Activated CD8-positive, alpha-beta memory T cell treated with anti-CD3 and anti-CD28 coated beads for 24 hours (primary cell): Measurements from ENCODE around the gene METTL1.
"Not testable (repeated sequence)": the region's sequence is repeated elsewhere in the genome, so short reads cannot be mapped to it uniquely, and the experiment has no call there.

Experiments used
- DNase-seq: peaks from one replicate; pipeline ENCODE4 v3.0.0-alpha.2; 2020

Gene METTL1

DNA sequence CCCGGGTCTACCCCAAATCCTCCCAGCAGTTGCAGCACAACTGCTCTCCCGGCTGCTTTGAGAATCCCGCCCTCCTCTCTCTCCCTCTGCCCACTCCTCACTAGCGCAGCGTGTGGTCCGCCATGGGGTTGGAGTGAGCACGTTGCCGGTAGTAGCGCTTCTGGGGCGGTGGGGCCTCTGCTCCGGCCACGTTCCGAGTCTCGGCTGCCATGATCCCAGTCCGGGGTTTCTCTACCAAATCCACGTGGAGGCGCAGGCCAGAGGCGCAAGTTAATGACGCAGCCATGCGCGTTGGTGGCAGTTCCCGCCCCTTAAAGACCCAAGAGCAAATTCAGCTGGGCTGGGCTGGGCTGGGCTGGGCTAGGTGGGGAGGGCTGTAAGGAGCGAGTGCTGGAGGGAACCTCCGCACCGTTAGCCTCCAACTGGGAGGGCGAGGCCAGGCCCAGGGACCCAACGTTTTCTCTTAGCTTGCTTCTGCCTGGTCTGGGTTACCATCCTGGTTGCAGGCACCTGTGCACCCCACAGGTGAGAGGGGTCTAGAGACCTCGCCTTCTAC, at the start of gene METTL1:
METTL1 (minus strand) TSS at position 233 of the 556 bp plus-strand sequence; CDS start at position 211, 22 bp downstream.
- peak; percentile 98 for DNase-seq

DNA sequence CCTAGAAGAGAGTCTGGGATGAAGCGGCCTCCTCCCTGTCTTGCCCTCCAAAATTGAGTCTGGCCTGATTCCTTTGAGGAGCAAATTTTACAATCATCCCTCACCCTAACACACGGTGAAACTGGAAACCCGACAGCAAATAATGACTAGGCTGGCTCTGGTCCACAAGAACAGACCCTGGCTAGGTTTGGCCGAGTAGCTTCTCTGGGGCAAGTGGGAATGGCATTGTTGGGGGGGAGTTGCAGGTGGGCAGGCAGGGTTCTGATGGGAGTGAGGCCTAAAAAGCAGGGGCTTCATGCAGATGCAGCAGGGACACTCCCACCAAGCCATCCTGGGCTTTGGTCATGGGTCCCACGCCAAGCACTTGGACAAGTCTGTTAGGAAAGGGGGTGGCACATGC, 49.1 kb upstream of the METTL1 start:
- DNase-seq, result not testable (repeated sequence)

DNA sequence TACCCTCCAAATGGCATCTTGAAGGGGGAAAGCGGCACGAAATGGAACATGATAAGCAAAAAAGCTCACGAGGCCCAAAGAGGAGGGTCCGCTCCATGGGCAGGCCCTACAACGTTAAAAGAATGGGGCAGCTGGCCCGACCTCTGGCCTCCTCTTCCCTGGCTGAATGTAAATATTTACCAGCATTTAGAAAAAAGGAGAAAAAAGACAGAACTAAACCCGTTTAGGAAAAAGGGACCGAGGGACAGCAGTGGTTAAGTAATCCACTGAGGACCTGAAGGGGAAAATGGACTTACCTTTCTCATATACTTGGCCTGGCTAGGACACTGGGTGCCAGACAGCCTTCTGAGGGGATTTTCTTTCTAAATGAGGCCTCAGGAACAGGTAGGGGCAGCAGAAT, 48.2 kb upstream of the METTL1 start:
- DNase-seq, result not testable (repeated sequence)

DNA sequence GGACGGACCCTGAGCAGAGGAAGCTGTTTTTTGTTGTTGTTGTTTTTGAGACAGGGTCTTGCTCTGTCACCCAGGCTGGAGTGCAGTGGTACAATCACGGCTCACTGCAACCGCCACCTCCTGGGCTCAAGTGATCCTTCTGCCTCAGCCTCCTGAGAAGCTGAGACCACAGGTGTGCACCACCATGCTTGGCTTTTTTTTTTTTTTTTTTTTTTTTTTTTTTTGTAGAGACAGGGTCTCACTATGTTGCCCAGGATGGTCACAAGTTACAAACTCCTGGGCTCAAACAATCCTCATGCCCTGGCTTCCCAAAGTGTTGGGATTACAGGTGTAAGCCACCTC, 46.1 kb upstream of the METTL1 start:
- not testable (repeated sequence) for DNase-seq

DNA sequence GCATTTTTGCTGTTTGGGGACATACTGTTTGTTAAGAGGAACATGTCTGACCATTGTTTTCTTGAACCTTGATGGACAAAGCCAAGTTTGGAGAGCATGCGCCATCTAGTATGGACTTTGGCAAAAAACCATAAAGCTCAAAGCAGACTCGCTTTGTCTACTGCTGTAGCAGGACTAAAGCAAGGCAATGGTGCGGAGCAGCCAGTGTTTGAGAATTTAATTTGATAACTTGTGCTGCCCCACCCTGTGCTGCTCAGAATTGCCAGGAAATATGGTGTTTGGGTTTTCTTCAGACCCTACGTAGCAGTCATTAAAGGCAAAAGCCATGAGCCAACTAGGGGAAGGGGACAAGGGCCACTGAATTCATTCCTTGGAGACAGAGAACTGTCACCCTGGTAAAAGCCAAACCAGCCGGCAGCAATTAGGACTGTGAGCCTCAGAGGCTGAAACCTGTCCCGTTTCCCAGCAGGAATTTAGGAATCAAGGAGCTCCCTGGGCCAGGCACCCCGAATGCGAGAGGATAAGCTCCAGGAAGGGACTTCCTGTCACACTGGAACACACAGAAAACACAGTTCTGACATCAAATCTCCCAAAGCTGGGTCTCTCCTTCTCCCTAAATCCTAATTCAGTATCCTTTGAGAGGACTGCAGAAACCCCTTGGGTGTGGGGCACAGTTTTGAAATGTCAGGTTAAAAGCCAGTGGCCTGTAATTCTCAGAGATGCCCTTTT, 45.5 kb upstream of the METTL1 start:
- DNase-seq, result no peak

DNA sequence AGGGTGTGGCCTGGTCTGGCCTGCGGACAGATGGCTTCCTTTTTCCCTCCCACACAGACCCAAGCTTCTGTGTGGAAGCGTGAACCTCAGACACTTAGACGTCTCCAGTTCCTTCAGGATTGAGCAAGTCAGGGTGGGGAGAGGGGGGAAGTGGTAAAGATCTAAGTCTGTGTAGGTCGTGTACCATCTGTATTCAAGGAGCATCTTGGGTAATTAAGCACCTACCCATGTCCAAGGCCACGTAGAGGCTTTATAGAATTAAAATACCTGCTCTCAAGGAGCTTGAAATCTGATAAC, 44.9 kb upstream of the METTL1 start:
- no peak for DNase-seq

DNA sequence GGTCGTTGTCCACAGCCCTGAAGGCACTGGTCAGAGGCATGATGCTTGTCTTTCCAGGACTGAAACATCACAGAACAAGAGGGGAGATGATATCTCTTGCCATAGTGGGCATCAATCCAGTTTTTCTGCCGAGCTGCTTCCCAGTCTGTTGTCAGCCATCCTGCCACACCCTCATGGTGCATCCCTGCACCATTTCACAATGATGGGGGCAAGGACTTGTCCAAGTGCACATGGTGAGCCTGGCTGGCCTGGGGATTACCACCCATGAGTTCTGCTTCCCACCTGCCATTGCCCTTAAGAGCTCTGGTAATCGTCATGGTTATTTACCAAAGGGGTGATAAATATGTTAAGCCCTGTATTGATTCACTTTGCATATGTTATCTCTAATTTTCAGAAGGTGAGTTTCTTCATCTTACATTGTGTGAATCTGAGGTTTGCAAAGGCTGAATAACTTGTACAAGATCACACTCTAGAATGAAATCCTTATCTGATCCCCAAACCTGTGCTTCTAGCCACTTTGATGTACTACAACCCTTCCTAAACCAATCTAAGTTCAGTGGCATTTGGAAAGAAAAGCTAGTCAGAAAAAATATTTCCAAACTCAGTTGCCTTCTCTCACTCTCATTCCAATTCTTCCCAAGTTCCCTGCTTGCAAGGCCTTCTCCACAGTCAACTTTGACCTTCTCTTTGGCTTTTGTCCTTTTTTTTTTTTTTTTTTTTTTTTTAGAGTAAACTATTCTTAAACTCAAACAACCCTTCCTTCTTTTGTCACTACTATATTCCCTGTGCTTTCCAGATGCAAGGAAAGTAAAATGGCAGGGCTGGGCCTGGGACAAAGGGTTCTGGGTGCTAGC, 44.3 kb upstream of the METTL1 start:
- DNase-seq, result no peak

DNA sequence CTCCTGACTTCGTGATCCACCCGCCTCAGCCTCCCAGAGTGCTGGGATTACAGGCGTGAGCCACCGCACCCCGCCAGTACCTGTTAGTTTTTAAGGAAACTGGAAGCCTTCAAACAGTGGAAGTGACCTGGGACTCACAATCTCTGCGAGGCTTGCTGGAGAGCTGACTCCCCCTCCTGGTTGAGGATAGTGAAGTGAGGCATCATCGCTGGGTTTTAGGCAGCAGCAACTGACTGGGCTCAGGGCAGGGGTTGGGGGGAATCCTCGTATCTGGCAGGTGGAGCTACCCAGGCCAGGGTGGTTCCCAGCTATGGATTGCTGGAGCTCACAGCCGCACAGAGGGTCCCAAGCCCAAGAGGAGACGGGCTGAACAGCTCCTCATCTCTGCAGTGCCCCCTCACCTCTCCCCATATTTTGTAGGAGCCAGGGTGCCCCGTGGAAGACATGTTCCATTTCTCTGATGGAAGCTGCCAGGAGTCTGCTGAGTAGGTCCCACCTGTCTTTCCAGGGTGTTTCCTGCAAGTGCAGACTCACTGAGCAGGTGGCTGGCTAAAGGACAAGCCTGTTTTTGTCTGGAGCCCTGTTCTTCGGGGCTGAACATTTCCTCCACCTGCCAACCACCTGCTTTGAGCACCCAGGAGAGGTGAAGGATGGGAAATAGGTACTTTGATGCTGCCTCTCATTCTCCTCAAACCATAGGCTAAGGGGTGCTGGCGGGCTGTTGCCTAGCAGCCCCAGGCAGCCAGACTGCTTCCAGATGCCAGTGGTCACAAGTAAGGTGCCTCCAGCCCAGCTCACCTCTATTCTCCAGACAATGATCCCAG, 43.5 kb upstream of the METTL1 start:
- DNase-seq, result no peak

DNA sequence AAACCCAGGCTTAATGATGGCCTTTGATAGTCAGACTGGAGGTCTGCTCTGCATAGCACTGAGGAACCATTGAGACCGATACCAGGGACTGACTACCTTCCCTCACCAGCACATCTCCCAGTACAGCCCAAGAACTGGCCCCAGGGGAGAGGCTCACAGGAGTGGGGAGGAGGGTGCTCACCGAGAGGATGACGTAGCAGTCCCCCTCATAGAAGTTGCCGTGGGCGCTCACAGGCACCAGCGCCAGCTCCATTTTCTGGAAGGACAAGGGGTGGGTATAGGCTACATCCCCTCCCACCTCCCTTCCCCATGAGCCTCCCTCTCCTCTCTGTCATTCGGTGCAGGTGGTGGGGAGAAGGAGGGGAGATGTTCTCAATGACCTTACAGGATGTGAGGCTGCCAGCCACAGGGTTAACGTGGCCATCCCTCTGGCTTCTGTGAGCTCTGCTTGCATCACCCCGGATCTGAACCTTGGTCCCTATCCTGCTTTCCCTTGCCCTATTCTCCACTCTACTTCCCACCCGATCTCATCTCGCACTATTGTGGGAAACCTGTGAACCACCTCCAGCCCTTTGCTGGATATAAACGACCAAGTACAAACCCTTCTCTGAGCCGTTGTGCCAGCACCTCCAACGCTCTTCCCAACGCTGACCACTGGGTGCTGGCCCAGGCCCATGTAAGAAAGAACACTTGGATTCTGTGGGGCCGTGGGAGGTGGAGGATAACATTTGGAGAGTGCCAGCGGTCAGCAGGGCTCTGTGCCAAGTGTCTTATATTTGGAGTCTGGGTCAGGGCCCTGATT, 42.3 kb upstream of the METTL1 start:
- no peak for DNase-seq

DNA sequence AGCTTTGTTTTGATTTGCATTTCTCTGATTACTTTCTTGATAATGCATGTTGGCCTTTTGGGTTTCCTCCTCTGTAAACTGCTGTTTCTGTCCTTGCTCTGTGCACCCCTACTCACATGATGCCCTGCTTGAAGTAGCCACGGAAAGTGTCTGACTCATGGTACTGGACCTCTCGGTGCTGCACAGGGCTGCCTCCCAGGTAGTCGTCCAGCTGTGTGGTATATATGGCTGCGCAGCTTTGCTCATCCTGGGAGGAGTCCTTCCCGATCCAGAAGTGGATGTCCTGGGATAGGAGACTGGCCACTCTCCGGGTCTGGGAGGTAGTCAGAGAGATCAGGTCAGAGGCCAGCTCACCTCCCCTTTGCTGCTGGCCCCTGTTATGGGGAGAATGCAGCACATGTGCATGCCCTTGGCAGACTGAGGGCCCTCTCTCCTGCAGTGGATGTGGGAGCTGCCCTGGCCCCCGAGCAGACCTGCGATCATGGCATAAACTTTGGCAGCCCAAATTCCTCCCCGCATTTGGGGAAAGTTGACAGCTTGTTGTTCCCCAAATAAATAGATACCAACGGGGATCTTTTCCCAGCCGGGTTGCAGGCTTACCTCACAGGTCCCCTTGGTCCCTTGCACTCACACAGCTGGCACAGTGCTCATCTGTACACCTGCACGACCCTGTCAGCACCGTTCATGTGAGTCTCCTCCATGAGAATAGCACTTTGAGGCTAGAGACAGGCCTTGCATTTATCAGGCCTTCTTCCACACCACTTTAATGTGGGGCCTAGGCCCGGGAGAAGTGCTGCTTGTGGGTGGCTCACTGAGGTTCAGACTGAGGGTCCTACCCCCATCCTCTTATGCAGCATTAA, 41.4 kb upstream of the METTL1 start:
- no peak for DNase-seq

DNA sequence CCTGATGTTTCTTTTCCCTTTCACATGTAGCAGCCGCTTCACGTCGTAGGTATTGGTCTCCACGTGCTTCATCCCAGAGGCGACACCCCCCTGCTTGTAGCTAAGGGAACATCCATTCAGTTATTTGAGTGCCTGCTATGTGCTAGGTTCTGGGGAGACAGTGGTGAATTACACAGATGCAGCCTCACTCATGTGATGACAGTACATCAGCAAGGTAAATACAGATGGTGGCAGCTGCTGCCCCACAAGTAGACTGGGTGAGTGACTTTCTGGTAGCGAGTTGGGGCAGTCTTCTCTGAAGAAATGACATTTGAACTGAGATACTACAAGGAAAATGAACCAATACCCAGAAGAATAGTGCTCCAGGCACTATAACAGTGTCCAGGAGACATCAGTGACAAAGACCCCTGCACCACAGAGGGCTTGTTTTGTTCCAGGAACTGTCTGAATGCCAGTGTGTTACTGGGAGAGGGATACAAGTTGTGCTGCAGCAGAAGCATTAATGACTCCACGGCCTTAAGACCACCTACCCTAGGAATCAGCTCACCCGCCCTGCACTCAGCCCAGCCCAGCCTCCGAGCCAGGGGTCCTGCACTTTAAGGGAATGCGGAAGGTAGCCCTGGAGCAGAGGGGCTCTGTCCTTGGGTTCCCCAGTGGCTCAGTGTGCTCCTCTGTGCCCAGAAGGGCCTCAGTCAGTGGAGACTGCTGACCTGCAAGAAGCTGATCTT, 39.3 kb upstream of the METTL1 start:
- no peak for DNase-seq

DNA sequence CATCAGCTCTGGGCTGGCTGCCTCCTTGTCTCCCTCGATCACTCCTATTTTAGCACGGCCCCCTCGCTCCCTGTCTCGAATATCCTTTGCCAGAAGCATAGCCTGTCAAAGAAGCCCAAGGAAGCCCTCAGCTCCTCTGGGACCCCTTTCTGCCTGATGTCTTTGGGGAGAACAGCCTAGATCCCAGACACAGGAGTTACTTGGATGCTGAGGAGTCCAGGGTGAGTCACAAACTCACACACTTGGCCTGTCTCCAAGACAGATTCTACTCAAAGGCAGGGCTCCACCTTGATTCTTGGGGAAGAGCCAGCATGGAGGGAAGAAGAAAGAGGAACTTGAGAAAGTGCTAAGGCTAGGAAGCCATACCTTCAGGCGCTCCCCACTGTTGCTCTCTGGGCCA, 38.5 kb upstream of the METTL1 start:
- no peak for DNase-seq

DNA sequence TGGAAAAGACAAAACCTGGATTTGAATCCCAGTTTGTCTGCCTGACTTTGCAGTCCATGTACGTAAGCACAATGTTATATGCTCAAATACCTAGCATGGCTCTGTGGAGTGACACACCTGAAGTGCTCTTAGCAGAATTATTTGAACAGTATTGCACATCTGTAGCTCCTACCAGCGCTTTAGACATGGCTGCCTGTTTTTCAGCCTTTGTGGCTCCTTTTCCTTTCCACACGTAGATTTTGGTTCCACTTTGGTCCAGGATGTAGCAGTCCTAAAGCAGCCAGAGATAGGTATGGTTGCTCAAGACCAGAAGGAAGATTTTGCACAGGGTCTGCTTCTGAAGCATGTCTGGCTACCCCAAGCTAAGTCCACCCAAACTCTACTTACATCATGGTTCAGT, 37.5 kb upstream of the METTL1 start:
- no peak for DNase-seq

DNA sequence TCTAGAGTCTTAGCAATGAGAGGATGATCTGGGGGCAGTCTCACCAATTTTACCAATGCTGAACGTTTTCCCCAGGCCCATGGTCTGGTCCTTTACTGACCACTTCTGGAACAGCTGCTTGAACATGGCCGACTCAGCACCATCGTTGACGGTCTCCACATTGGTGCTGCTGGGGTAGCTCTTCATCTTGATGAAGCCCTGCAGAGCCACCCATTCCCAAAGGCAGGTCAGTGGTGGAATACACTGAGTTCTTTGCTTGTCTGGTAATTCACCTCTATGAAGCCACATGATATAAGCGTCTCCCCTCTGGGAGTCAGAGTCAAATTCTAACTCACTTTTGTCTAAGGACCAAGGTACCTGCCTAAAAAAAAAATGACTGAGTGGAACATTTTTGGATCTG, 36.4 kb upstream of the METTL1 start:
- DNase-seq, result no peak

DNA sequence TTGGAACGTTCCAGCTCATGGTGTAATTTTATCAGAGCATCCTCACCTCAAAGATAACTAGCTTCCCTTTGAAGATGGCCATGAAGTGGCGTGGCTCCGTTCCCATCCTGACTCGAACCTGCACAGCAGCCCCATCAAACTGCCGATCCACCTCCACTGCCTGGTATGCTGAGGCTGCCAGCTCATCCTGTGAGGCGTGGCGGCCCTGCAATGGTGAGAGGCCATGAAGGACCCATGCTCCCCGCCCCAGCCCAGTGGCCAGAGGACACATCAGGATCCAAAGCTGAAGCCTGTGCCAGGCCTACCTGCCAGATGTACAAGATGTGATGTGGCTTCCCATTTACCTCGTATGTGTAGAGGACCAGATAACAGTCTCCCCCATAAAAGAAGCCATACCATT, 35.4 kb upstream of the METTL1 start:
- no peak for DNase-seq

DNA sequence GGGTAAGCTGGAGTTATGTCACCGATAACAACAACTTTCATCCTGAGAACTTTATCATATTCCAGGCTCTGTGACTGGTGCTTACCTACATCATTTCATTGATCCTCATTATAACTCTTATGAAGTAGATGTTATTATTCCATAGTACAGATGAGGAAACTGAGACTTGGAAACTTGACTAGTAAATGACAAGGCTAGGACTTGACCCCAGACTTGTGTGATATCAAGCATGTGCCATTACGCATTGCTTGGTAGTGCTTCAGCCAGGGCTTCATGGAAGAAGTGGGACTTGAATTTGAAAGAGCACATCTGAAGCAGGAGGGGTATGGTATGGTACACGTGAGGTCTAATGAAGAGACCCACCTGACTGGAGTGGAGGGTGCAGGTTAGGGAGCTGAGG, 34.8 kb upstream of the METTL1 start:
- DNase-seq, result no peak

DNA sequence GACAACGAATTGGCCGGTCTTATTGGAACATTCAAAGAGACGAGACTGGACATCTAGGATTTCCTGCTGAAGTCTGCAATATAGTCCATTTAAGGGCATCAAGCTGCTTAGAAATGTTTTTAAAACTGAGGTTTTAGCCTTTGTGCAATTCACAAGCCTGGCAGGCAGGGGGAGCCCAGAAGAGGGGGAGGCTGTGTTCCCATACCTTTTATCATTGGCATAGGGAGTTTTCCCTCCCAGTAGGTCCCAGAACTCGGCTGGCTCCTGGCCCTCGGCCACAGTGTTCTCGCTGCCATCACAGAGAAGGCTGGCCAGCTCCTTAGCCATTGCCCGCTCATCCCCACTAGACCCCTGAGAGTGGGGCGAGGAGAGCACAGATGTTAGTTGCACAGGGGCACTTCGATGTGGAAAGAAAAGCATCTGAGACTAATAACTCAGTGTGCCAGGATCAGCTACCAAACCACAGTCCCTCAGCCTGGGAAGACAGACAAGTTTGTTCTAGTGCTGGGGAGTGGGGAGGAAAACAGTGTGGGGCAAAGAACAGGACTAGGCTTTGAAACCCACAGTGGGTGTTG, 31.5 kb upstream of the METTL1 start:
- no peak for DNase-seq

DNA sequence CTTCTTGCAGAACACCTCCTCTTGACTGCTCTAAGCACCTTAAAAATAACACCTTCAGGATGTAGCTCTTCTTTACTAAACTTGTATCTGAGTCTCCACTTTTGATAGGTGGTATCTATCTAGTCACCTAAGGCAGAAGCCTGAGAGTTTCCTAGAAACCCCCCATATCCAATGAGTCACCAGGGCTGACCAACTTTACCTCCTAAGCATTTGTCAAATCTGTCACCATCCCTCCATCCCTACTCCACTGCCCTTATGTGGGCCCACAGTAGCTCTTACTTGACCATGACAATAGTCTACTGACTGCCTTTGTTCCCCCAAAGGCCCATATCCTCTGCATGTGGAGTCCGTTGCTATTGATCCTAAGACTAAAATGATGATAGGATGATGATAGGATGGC, 30.7 kb upstream of the METTL1 start:
- no peak for DNase-seq

DNA sequence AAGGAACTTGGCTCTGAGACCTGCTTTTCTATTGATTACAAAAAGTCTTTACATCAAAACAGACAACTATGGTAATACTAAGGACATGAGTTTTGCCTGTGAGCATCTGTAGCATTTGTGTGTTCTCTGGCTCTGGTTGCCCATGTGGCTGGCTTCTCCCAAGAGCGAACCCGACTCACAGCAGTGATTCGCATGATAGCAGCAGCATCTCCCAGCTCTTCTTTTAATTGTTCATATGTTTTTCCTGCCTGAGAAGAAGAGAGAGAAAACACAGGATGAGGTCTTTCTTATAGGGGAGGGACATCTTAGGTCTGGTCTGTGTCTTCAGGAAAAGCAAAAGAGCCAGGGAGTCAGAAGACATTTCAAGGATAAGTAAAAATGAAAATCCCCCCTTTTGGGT, 29.1 kb upstream of the METTL1 start:
- DNase-seq, result no peak

DNA sequence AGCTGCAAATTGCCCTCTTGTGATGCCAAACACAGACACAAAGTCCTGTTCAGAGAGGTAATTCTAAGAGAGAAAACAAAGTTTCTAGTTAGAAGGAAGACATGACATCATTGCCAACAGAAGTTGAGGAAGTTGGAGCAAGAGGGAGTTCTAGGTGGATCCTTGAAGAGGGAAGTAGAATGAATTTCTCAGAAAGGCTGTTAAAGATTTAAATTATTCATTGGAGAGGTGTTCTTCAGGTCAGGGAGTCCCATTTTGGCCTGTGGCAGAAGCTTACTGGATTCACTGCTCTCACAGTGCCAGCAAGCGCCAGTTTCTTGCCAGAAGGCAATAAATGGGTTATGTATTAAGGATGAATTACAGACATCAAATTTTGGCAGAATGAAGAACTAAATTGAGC, 26.0 kb upstream of the METTL1 start:
- no peak for DNase-seq

DNA sequence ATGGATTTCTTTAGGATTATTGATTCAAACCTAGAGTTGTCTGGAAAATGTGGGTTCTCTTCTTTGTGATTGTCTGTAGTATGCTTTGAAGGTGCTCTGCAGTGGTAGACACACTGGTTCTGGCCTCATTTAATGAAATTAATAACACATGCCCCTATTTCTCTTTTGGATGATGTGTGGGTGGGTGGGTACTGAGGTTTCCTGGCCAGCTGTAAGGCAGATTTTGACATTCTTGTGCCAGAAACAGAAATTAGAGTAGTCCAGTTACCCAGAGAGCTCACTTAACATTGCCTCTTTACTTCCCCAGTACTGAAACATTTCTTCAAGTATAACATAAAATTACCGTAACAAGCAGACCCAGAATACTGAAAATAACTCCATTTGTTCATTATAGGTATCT, 25.1 kb upstream of the METTL1 start:
- no peak for DNase-seq
